Stimulated activated CD4-positive, alpha-beta T cell treated with anti-CD3 and anti-CD28 coated beads, TNF-alpha, amount 100 ng/mL, for 24 hours (primary cell): ENCODE data around the gene FSTL3.
A peak's percentile ranks its signal among the peaks of the same experiment; 100 is the strongest.
"Not testable (repeated sequence)": the region's sequence is repeated elsewhere in the genome, so short reads cannot be mapped to it uniquely, and the experiment has no call there.

Source experiments
- DNase-seq, 3 experiments: peaks; one replicate each; pipeline ENCODE4 v3.0.0-alpha.2; 2020; ENCODE audit warnings: low read depth in 3 of 3

Gene FSTL3

DNA sequence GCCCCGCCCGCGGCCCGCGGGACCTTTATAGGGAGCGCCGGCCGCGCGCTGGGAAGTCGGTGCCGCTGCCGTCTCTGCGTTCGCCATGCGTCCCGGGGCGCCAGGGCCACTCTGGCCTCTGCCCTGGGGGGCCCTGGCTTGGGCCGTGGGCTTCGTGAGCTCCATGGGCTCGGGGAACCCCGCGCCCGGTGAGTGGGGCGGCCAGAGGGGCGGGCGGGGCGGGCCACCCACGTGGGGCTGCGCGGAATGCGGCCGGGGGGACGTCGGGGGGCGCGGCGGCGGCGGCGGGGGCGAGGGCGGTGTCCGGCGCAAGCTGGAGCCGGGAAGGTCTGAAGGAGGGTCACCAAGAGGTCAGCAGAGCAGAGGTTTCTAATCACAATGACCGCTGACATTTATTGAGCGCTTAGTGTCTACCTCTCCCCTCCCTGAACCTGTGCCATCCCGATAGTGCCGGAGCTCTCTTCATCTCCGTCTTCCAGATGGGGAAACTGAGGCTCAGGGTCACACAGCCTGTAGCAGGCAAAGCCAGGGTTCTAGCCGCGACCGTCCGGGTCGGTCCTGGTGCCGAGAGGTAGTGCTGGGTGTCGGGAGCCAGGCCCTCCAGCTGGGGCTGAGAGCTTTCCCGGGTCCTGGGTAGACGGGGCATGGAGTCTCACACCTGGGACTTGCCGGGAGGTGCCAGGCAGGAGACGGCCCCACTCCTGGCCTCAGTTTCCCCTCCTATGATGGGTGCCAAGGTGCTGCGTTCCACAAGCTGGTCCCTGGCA is at the start of gene FSTL3:
FSTL3 (plus strand) TSS at position 54 of the 767 bp plus-strand sequence; CDS start at position 86, 32 bp downstream.
- DNase-seq, result no peak

GRCh38 chr19:626566-626965 is 49.6 kb upstream of the FSTL3 start:
- not testable (repeated sequence) for DNase-seq

DNA sequence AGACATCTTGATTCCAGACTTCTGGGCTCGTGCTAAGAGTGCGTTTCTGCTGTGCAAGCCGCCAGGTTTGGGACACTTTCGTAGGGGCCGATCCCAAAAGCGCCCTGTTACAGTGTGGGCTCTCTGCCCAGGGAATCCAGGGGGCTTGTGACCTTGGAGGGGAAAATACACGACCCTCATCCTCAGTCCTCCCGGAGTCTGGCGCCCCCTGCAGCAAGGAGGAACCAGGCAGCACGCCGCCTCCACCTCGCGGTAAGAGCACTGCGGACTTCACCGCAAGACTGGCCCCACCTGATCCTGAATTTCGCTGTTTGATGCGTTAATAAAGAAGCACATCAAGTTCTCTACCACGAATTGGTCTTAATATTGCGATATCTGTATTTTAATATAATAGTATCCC is 48.0 kb upstream of the FSTL3 start:
- DNase-seq, result no peak

- not testable (repeated sequence) for DNase-seq
These were observed 46.7 kb upstream of the FSTL3 start for GRCh38 chr19:629515-629914.

GRCh38 chr19:629961-630714 is 46.1 kb upstream of the FSTL3 start:
- no peak for DNase-seq

GRCh38 chr19:632579-633067 is 43.6 kb upstream of the FSTL3 start:
- DNase-seq, result peak in 1 of 3 experiments; percentile 56

DNA sequence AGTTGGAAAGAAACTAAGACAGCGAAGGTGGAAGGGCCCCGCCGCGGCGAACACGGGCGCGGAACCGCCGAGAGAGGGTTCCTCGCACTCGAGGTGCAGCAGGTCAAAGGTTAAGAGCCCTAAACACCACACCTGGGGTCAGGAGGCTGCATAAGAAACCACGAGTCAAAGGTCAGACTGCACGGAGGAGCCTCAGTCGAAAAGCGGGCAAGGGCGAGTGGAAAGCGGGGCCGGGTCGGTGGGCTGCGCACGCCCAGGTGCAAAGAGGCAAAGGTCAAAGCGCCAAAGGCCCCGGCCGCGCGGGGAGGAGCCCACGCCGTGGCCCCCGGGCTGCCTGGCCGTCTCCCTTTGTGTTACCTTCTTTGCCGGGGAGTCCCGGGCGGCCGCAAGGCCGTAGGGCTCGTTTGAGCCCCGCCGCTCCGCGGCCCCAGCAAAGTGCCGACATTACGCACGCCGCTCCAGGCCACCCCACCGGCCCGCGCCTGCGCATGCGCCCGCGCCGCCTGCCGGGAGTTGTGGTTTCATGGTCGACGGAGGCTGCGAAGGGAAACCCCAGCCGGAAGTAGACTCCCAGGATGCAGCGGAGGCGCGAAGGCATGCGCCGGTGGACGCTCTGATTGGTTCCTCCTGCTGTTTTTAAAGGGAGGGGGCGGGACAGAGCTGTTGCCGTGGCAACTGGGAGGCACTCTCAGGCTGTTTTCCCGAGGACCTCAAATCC is 43.0 kb upstream of the FSTL3 start, which contains the start of gene POLRMT:
POLRMT (minus strand) TSS at position 470 of the 718 bp plus-strand sequence; CDS start at position 445, 25 bp downstream.
- peak; percentile 93 to 95 (median 94) for DNase-seq

DNA sequence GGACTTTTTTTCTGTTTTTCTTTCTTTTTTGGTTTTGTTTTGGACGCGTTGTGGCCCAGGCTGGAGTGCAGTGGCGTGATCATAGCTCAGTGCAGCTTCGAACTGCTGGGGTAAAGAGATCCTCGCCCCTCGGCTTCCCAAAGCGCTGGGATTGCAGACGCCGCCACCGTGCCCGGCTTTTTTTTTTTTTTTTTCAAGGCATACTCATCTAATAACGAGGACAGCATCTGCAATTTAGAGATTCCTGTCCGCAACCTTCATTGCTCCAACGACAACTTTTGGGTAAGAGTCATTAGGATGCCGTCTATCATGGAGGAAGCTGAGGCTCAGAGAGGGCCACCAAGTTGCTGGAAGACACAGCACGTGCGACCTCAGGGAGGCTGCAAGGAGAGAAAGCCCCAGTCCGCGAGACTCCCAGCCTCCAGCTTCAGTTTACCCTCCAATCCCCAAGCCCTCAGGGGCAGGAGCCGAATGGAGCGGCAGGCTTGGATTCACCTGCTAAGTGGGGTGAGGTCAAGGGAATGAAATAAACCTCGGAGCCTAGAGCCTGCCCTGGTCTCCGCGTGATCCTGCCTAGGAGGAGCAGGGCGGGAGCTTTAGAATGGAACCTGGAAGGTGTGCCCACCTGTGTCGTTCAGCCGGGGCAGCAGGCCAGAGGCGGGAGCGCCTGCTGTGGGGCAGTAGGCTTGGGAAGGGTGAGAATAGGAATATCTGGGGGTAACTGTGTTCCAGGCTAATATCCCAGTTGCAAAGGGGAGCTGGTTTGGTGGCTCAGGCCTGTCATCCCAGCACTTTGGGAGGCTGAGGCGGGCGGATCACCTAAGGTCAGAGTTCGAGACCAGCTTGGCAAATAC is 42.2 kb upstream of the FSTL3 start:
- no peak for DNase-seq

GRCh38 chr19:634975-635652 is 41.1 kb upstream of the FSTL3 start:
- DNase-seq, result no peak

DNA sequence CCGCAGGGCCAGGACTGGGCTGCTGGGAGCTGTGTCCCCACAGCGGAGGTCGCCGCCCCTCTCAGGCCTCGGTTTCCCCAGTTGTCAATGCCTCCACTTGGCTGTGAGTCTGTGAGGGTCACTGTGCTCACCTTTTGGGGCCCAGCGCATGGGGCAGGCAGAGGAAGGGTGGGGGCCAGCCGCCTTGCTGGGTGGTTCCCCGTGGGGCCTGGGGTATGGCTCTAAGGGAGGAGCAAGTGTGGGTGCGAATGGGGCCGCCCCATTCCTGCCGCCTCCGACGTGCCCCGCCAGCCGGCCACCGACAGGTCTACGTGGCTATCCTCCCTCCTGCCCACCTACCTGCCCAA is 37.3 kb upstream of the FSTL3 start:
- DNase-seq, result no peak

DNA sequence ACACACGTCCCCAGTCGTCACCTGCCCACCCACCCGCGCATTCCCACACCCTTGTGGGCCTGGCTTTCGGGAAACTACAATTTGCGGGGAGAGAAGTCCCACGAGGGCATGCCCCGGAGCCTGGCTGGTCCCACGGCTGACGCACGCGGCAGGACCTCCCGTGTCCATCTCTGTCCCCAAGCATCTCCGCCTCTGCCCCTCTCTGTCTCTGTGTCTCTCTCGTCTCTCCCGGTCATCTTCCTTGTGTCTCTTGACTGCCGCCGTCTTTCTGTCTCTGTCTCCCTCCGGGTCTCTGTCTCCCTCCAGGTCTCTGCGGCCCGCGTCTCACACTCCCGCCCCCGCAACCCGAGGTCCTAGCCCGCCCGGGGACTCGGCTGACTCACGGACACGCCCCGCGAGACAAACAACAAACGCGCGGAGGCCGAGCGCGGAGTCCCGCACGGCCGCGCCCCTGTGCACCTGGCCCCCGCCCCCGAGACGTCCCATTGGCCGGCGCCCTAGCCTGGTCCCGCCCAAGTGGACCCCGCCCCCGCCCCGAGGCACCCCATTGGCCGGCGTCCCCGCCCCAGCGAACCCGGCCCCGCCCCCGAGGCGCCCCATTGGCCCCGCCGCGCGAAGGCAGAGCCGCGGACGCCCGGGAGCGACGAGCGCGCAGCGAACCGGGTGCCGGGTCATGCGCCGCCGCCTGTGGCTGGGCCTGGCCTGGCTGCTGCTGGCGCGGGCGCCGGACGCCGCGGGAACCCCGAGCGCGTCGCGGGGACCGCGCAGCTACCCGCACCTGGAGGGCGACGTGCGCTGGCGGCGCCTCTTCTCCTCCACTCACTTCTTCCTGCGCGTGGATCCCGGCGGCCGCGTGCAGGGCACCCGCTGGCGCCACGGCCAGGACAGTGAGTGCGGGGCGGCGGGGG is 36.7 kb upstream of the FSTL3 start, which contains the start of gene FGF22:
FGF22 (plus strand) TSS at position 627 of the 908 bp plus-strand sequence; CDS start at position 674, 47 bp downstream.
- DNase-seq, result peak; percentile 84 to 94 (median 93)

GRCh38 chr19:640161-640558 is 36.0 kb upstream of the FSTL3 start:
- DNase-seq, result no peak

DNA sequence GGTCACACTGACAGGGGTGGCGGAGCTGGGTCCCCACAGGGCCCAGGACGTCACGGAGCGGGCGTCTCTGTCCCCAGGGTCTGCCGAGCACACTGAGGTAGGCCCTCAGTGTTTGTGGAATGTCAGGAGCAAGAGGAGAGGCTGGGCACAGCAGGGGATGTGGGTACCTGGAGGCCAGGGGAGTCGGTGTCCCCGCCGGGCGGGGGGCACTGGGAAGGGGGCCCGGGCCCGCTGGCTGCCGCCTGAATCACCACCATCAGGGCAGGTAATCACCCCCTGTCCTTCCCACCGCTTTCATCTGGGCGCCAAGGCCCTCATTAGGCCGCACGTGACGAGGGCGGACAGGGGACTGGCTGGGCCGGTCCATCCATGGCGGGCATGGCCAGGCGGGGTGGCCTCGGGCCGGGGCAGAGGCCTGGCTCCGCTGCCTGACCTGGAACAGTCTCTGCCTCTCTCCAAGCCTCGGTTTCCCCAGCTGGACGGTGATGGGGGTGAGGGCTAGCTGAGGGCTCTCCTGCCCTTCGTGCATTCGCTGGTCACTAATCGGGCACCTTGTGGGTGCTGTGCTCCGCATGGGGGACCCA is 35.5 kb upstream of the FSTL3 start:
- DNase-seq, result no peak

GRCh38 chr19:641702-642101 is 34.5 kb upstream of the FSTL3 start:
- no peak for DNase-seq

GRCh38 chr19:642767-643727 is 33.1 kb upstream of the FSTL3 start:
- DNase-seq, result no peak

- no peak for DNase-seq
These were observed 32.5 kb upstream of the FSTL3 start for GRCh38 chr19:643736-644135.

DNA sequence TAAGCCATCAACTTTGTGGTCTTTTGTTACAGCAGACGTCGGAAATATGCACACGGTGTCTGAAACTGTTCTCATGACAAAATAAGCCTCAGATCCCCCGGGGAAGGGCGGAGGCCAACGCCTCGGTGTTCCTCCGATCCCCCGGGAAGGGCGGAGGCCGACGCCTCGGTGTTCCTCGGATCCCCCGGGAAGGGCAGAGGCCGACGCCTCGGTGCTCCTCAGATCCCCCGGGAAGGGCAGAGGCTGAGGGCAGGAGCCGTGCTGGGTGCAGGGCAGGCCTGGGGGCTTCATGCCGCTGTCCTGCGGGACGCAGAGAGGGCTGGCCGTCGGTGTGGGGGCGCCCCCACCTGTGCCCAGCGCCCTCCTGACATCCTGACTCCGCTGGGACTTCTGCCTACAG is 31.8 kb upstream of the FSTL3 start:
- DNase-seq, result no peak

- DNase-seq, result no peak
These were observed 31.4 kb upstream of the FSTL3 start for GRCh38 chr19:644789-645188.
